Activated T-helper 17 cell treated with anti-CD3 and anti-CD28 coated beads, Interleukin-2, amount 50 U/mL, for 72 hours (primary cell): ENCODE data around the gene DCLK1. TPM values are rescaled to one million over a fixed set of nuclear protein-coding genes. Genes with fewer than 3 reads are reported as not detected.
"Not testable (repeated sequence)": the region's sequence is repeated elsewhere in the genome, so short reads cannot be mapped to it uniquely, and the experiment has no call there.

Source experiments
- ATAC-seq: fragments of 150-1000 bp; cut with Tn5 transposase; replicated peaks from 2 replicates; pipeline ENCODE4 v1.10.0; 2021; ENCODE audit warnings: mild to moderate bottlenecking, moderate library complexity
- H3K27ac Mint-ChIP-seq: one replicate; pipeline ENCODE4 v1.8.0; 2022; ENCODE audit warnings: mixed read lengths
- H3K27me3 Mint-ChIP-seq: one replicate; pipeline ENCODE4 v1.8.0; 2022; ENCODE audit warnings: mixed read lengths
- H3K36me3 Mint-ChIP-seq: one replicate; pipeline ENCODE4 v1.8.0; 2022; ENCODE audit warnings: low read depth, mild to moderate bottlenecking, mixed read lengths
- H3K4me1 Mint-ChIP-seq: one replicate; pipeline ENCODE4 v1.8.0; 2022; ENCODE audit warnings: mixed read lengths
- H3K4me3 Mint-ChIP-seq: one replicate; pipeline ENCODE4 v1.8.0; 2022; ENCODE audit warnings: mild to moderate bottlenecking, mixed read lengths
- H3K9me3 Mint-ChIP-seq: one replicate; pipeline ENCODE4 v1.8.0; 2022; ENCODE audit warnings: mixed read lengths
- total RNA-seq, 2 donors: library from RNA; stranded (reverse); gene quantifications; one replicate each; pipeline ENCODE4 v1.2.3, GENCODE V29; 2022

The DCLK1 gene
- total RNA-seq, 2 donors from 2014 or later: not detected

- no peak for ATAC-seq
- no peak overlapping the region for H3K4me3 Mint-ChIP-seq
- no peaks in the 10 kb centered on the region for H3K4me1 Mint-ChIP-seq
- no peak overlapping the region for H3K27ac Mint-ChIP-seq
- no peaks in the 10 kb centered on the region for H3K27me3 Mint-ChIP-seq
- H3K36me3 Mint-ChIP-seq: no peaks in the 10 kb centered on the region
- H3K9me3 Mint-ChIP-seq: no peaks in the 10 kb centered on the region
Measured at GRCh38 chr13:36114233-36114632, 16.9 kb downstream of the DCLK1 start.

GRCh38 chr13:36108954-36109353 is 22.2 kb downstream of the DCLK1 start:
- Mint-ChIP-seq H3K9me3 (peaks cover 4% of the 10 kb centered on the region), H3K4me1 (no peaks in the 10 kb centered on the region), H3K4me3 (no peak overlapping the region), H3K36me3 (no peaks in the 10 kb centered on the region), H3K27ac (no peak overlapping the region), H3K27me3 (no peaks in the 10 kb centered on the region)
- ATAC-seq: no peak

GRCh38 chr13:36108342-36108741 is 22.8 kb downstream of the DCLK1 start:
- Mint-ChIP-seq H3K9me3 (peaks cover 4% of the 10 kb centered on the region), H3K36me3 (no peaks in the 10 kb centered on the region), H3K27me3 (no peaks in the 10 kb centered on the region), H3K4me3 (no peak overlapping the region), H3K27ac (no peak overlapping the region), H3K4me1 (no peaks in the 10 kb centered on the region)
- ATAC-seq: no peak

- peaks cover 4% of the 10 kb centered on the region for H3K9me3 Mint-ChIP-seq
- no peak overlapping the region for H3K27ac Mint-ChIP-seq
- H3K27me3 Mint-ChIP-seq: no peaks in the 10 kb centered on the region
- no peaks in the 10 kb centered on the region for H3K36me3 Mint-ChIP-seq
- H3K4me1 Mint-ChIP-seq: no peaks in the 10 kb centered on the region
- no peak for ATAC-seq
- H3K4me3 Mint-ChIP-seq: no peak overlapping the region
Measured at GRCh38 chr13:36107521-36107920, 23.7 kb downstream of the DCLK1 start.

- ATAC-seq: no peak
- Mint-ChIP-seq H3K4me3 (no peak overlapping the region), H3K27me3 (no peaks in the 10 kb centered on the region), H3K27ac (no peak overlapping the region), H3K4me1 (no peaks in the 10 kb centered on the region), H3K9me3 (peaks cover 4% of the 10 kb centered on the region), H3K36me3 (no peaks in the 10 kb centered on the region)
Measured at GRCh38 chr13:36105726-36106125, 25.5 kb downstream of the DCLK1 start.

GRCh38 chr13:36102721-36103120 is 28.5 kb downstream of the DCLK1 start:
- Mint-ChIP-seq H3K27me3 (no peaks in the 10 kb centered on the region), H3K4me3 (no peak overlapping the region), H3K4me1 (no peaks in the 10 kb centered on the region), H3K36me3 (no peaks in the 10 kb centered on the region), H3K9me3 (no peaks in the 10 kb centered on the region), H3K27ac (no peak overlapping the region)
- ATAC-seq: no peak

- not testable (repeated sequence) for H3K4me1 Mint-ChIP-seq, H3K27ac Mint-ChIP-seq, H3K36me3 Mint-ChIP-seq, H3K4me3 Mint-ChIP-seq, H3K9me3 Mint-ChIP-seq, H3K27me3 Mint-ChIP-seq, ATAC-seq
Measured at GRCh38 chr13:36101907-36102306, 29.3 kb downstream of the DCLK1 start.

- H3K9me3 Mint-ChIP-seq: no peaks in the 10 kb centered on the region
- no peaks in the 10 kb centered on the region for H3K27me3 Mint-ChIP-seq
- H3K4me3 Mint-ChIP-seq: no peak overlapping the region
- ATAC-seq: no peak
- no peaks in the 10 kb centered on the region for H3K4me1 Mint-ChIP-seq
- H3K36me3 Mint-ChIP-seq: no peaks in the 10 kb centered on the region
- H3K27ac Mint-ChIP-seq: no peak overlapping the region
Measured at GRCh38 chr13:36101157-36101556, 30.0 kb downstream of the DCLK1 start.

GRCh38 chr13:36098080-36098479 is 33.1 kb downstream of the DCLK1 start:
- no peaks in the 10 kb centered on the region for H3K4me1 Mint-ChIP-seq
- H3K9me3 Mint-ChIP-seq: no peaks in the 10 kb centered on the region
- H3K4me3 Mint-ChIP-seq: no peak overlapping the region
- H3K27me3 Mint-ChIP-seq: no peaks in the 10 kb centered on the region
- no peak for ATAC-seq
- H3K36me3 Mint-ChIP-seq: no peaks in the 10 kb centered on the region
- H3K27ac Mint-ChIP-seq: no peak overlapping the region

- no peak overlapping the region for H3K4me3 Mint-ChIP-seq
- no peak for ATAC-seq
- no peaks in the 10 kb centered on the region for H3K36me3 Mint-ChIP-seq
- H3K27ac Mint-ChIP-seq: no peak overlapping the region
- no peaks in the 10 kb centered on the region for H3K27me3 Mint-ChIP-seq
- H3K4me1 Mint-ChIP-seq: no peaks in the 10 kb centered on the region
- peaks cover 5% of the 10 kb centered on the region for H3K9me3 Mint-ChIP-seq
Measured at GRCh38 chr13:36096461-36097416, 34.4 kb downstream of the DCLK1 start.

GRCh38 chr13:36094478-36094877 is 36.7 kb downstream of the DCLK1 start:
- Mint-ChIP-seq H3K4me1 (no peaks in the 10 kb centered on the region), H3K4me3 (no peak overlapping the region), H3K9me3 (peaks cover 9% of the 10 kb centered on the region), H3K36me3 (no peaks in the 10 kb centered on the region), H3K27ac (no peak overlapping the region), H3K27me3 (peaks cover 4% of the 10 kb centered on the region)
- ATAC-seq: no peak

GRCh38 chr13:36090592-36090991 is 40.6 kb downstream of the DCLK1 start:
- H3K4me1 Mint-ChIP-seq: no peaks in the 10 kb centered on the region
- H3K27me3 Mint-ChIP-seq: peaks cover 4% of the 10 kb centered on the region
- no peak overlapping the region for H3K4me3 Mint-ChIP-seq
- H3K36me3 Mint-ChIP-seq: no peaks in the 10 kb centered on the region
- H3K27ac Mint-ChIP-seq: no peak overlapping the region
- no peak for ATAC-seq
- peaks cover 9% of the 10 kb centered on the region for H3K9me3 Mint-ChIP-seq

GRCh38 chr13:36089130-36089647 is 42.0 kb downstream of the DCLK1 start:
- Mint-ChIP-seq H3K4me3 (no peak overlapping the region), H3K4me1 (no peaks in the 10 kb centered on the region), H3K27me3 (peaks cover 4% of the 10 kb centered on the region), H3K9me3 (peaks cover 9% of the 10 kb centered on the region), H3K27ac (no peak overlapping the region), H3K36me3 (no peaks in the 10 kb centered on the region)
- no peak for ATAC-seq

- no peak overlapping the region for H3K27ac Mint-ChIP-seq
- H3K27me3 Mint-ChIP-seq: peaks cover 4% of the 10 kb centered on the region
- no peaks in the 10 kb centered on the region for H3K4me1 Mint-ChIP-seq
- H3K9me3 Mint-ChIP-seq: peaks cover 9% of the 10 kb centered on the region
- ATAC-seq: no peak
- no peaks in the 10 kb centered on the region for H3K36me3 Mint-ChIP-seq
- H3K4me3 Mint-ChIP-seq: no peak overlapping the region
Measured at GRCh38 chr13:36088463-36088862, 42.7 kb downstream of the DCLK1 start.

GRCh38 chr13:36088001-36088400 is 43.2 kb downstream of the DCLK1 start:
- Mint-ChIP-seq H3K36me3 (no peaks in the 10 kb centered on the region), H3K4me1 (no peaks in the 10 kb centered on the region), H3K4me3 (no peak overlapping the region), H3K27me3 (peaks cover 4% of the 10 kb centered on the region), H3K27ac (no peak overlapping the region), H3K9me3 (peaks cover 9% of the 10 kb centered on the region)
- ATAC-seq: no peak
